Fibroblast of pulmonary artery (primary cell): ENCODE results near the gene ZNF687.

ENCODE experiments used
- DNase-seq: peaks from one replicate; pipeline ENCODE4 v3.0.0-alpha.2; 2010; ENCODE audit warnings: low read depth
- H3K4me3 ChIP-seq: replicated peaks from 2 replicates; pipeline ENCODE4 v1.5.1; 2011; ENCODE audit warnings: low read depth, mild to moderate bottlenecking, control low read depth, low read length, moderate library complexity
- CTCF ChIP-seq: IDR thresholded peaks from 2 replicates; pipeline ENCODE4 v1.5.1; 2011; ENCODE audit warnings: mild to moderate bottlenecking, control low read depth, low read length, inconsistent platforms; ENCODE audit errors: missing control alignments

Gene ZNF687

GRCh38 chr1:151313501-151313900, 31.4 kb downstream of the ZNF687 start:
- no peak for TF ChIP-seq CTCF
- no peak overlapping the region for H3K4me3 ChIP-seq
- DNase-seq: peak; percentile 44

- H3K4me3 ChIP-seq: no peak overlapping the region
- no peak for TF ChIP-seq CTCF
- DNase-seq: peak; percentile 92
Observed at GRCh38 chr1:151314137-151314875, 32.2 kb downstream of the ZNF687 start.

- no peak for TF ChIP-seq CTCF
- no peak overlapping the region for H3K4me3 ChIP-seq
- no peak for DNase-seq
Observed at GRCh38 chr1:151315565-151316235, 33.6 kb downstream of the ZNF687 start.

- DNase-seq: no peak
- TF ChIP-seq CTCF: no peak
- no peak overlapping the region for H3K4me3 ChIP-seq
Observed at GRCh38 chr1:151318975-151319374, 36.9 kb downstream of the ZNF687 start.

- no peak overlapping the region for H3K4me3 ChIP-seq
- no peak for TF ChIP-seq CTCF
Observed at GRCh38 chr1:151324390-151324930, 42.4 kb downstream of the ZNF687 start.

GRCh38 chr1:151325231-151325630, 43.1 kb downstream of the ZNF687 start:
- H3K4me3 ChIP-seq: peak overlapping the region; percentile 84
- TF ChIP-seq CTCF: no peak
- peak; percentile 23 for DNase-seq

More at GRCh38 chr1:151324390-151324930, 42.4 kb downstream of the ZNF687 start:
- DNase-seq: no peak
